Osteoblast (primary cell): ENCODE results near the gene CARD8. TPM values are rescaled to one million over a fixed set of nuclear protein-coding genes. Genes with fewer than 3 reads are reported as not detected.

Source experiments
- DNase-seq: peaks from one replicate; pipeline ENCODE4 v3.0.0; 2011; ENCODE audit warnings: low spot score, mixed read lengths; ENCODE audit not compliant: insufficient read length; ENCODE audit errors: missing footprints
- H2AFZ ChIP-seq: 2 replicates; pipeline ENCODE4 v1.6.0; 2011; ENCODE audit warnings: mild to moderate bottlenecking, low read length
- H3K27ac ChIP-seq: 2 replicates; pipeline ENCODE4 v1.5.1; 2011; ENCODE audit warnings: mild to moderate bottlenecking, low read depth, low read length, moderate library complexity
- H3K27me3 ChIP-seq: 2 replicates; pipeline ENCODE4 v1.6.0; 2012; ENCODE audit warnings: mild to moderate bottlenecking, control low read depth, inconsistent platforms, low read length, moderate library complexity; ENCODE audit not compliant: insufficient read depth
- H3K36me3 ChIP-seq: 2 replicates; pipeline ENCODE4 v1.5.1; 2011; ENCODE audit warnings: mild to moderate bottlenecking, low read length, control low read depth, moderate library complexity; ENCODE audit not compliant: insufficient read depth
- H3K4me1 ChIP-seq: 2 replicates; pipeline ENCODE4 v1.5.1; 2011; ENCODE audit warnings: mild to moderate bottlenecking, low read length, control low read depth, moderate library complexity; ENCODE audit not compliant: insufficient read depth
- H3K4me2 ChIP-seq: 2 replicates; pipeline ENCODE4 v1.6.0; 2011; ENCODE audit warnings: mild to moderate bottlenecking, low read length; ENCODE audit not compliant: insufficient read depth
- H3K4me3 ChIP-seq: fragments of 200-600 bp; sonication (generic); 3 replicates; pipeline ENCODE4 v1.5.1; 2012; ENCODE audit warnings: mild to moderate bottlenecking, low read length, inconsistent platforms; ENCODE audit not compliant: insufficient read depth
- H3K79me2 ChIP-seq: 2 replicates; pipeline ENCODE4 v1.6.0; 2012; ENCODE audit warnings: mild to moderate bottlenecking, low read length, control low read depth, inconsistent platforms; ENCODE audit not compliant: insufficient read depth
- H3K9me3 ChIP-seq: 2 replicates; pipeline ENCODE4 v1.5.1; 2011; ENCODE audit warnings: low read depth, low read length, control low read depth
- H4K20me1 ChIP-seq: 2 replicates; pipeline ENCODE4 v1.6.0; 2012; ENCODE audit warnings: mild to moderate bottlenecking, low read length, control low read depth; ENCODE audit not compliant: insufficient read depth
- total RNA-seq: library from RNA; depleted of rRNA; stranded (reverse); fragments of >200 nt; gene quantifications from 2 replicates; pipeline ENCODE4 v1.2.3, GENCODE V29; 2012
- TF ChIP-seq, protein P1 (sequence below): IDR thresholded peaks from 2 replicates; pipeline ENCODE4 v1.5.1; 2011; ENCODE audit warnings: mild to moderate bottlenecking, low read depth, low read length, moderate library complexity; ENCODE audit errors: extremely low read depth

The CARD8 gene, protein sequence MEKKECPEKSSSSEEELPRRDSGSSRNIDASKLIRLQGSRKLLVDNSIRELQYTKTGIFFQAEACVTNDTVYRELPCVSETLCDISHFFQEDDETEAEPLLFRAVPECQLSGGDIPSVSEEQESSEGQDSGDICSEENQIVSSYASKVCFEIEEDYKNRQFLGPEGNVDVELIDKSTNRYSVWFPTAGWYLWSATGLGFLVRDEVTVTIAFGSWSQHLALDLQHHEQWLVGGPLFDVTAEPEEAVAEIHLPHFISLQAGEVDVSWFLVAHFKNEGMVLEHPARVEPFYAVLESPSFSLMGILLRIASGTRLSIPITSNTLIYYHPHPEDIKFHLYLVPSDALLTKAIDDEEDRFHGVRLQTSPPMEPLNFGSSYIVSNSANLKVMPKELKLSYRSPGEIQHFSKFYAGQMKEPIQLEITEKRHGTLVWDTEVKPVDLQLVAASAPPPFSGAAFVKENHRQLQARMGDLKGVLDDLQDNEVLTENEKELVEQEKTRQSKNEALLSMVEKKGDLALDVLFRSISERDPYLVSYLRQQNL
- 17.4 and 18.0 TPM in 2 replicates for total RNA-seq

DNA sequence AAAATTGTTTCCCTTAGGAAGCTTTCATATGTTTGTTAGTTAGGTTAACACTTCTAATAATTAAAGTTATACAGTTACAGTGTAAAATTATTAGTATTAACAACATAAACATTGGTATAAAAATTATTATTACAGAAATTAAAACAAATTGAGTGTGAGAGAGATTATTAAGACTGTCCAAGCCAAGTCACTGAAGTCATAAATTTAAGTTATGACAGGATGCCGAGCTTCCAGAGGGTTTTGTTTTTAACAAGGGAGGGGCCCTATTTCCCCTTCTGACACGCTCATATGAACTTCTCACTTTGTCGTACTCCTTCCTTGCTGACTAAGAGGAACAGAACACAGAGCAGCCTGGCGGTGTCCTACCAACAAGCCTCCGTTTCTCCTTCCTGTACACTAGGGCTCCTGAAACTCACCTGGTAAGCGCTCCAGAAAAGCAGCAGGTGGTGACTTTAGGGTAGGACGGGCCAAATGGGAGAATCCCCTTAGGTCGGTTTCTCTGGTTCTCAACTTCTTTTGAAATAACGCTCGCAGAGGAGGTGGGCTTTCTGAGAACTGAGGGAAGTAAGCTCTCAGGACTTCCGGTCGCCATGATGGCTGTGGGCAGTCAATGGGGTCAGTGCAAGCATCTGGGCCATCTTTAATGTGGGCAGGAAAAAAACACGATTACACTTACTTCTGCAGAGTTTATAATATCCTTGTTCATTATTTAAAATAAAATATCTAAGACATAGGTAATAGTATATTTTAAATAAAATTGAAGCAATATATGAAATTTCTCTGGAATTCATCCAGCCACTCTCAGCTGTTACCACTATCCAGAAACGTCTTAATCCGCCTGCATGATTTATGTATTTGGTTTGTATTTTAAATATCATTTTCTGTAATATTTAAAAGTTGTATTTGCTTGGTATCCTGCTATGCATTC, at the start of gene CARD8:
Gene CARD8, minus strand, starts transcription at position 537 of the 928 bp plus-strand sequence. CDS start 14,892 bp downstream, outside the sequence.
- Histone ChIP-seq H3K36me3 (no peaks in the 10 kb centered on the region), H3K27ac (peak within 1 kb of the TSS; percentile 90), H3K4me3 (peak within 1 kb of the TSS; percentile 82), H3K27me3 (no peaks in the 10 kb centered on the region), H3K4me1 (no peaks in the 10 kb centered on the region), H3K9me3 (no peaks in the 10 kb centered on the region), H3K79me2 (peaks cover 21% of the 10 kb centered on the region), H3K4me2 (peak within 1 kb of the TSS; percentile 87), H4K20me1 (no peaks in the 10 kb centered on the region), H2AFZ (peak within 1 kb of the TSS; percentile 96)
- peak; percentile 51 for DNase-seq
- TF ChIP-seq, protein P1, sequence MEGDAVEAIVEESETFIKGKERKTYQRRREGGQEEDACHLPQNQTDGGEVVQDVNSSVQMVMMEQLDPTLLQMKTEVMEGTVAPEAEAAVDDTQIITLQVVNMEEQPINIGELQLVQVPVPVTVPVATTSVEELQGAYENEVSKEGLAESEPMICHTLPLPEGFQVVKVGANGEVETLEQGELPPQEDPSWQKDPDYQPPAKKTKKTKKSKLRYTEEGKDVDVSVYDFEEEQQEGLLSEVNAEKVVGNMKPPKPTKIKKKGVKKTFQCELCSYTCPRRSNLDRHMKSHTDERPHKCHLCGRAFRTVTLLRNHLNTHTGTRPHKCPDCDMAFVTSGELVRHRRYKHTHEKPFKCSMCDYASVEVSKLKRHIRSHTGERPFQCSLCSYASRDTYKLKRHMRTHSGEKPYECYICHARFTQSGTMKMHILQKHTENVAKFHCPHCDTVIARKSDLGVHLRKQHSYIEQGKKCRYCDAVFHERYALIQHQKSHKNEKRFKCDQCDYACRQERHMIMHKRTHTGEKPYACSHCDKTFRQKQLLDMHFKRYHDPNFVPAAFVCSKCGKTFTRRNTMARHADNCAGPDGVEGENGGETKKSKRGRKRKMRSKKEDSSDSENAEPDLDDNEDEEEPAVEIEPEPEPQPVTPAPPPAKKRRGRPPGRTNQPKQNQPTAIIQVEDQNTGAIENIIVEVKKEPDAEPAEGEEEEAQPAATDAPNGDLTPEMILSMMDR, result no peak

GRCh38 chr19:48303866-48304265, 48.2 kb upstream of the CARD8 start:
- Histone ChIP-seq H2AFZ (no peak overlapping the region), H3K9me3 (no peaks in the 10 kb centered on the region), H3K27me3 (no peaks in the 10 kb centered on the region), H3K36me3 (no peaks in the 10 kb centered on the region), H3K4me3 (no peak overlapping the region), H3K4me2 (no peak overlapping the region), H3K4me1 (no peaks in the 10 kb centered on the region), H3K27ac (no peak overlapping the region), H4K20me1 (no peaks in the 10 kb centered on the region), H3K79me2 (no peaks in the 10 kb centered on the region)
- DNase-seq, result no peak
- TF ChIP-seq, protein P1, result no peak

GRCh38 chr19:48303367-48303766, 47.7 kb upstream of the CARD8 start:
- DNase-seq, result no peak
- no peaks in the 10 kb centered on the region for H4K20me1 ChIP-seq
- H3K36me3 ChIP-seq, result no peaks in the 10 kb centered on the region
- H3K4me2 ChIP-seq, result no peak overlapping the region
- no peak overlapping the region for H2AFZ ChIP-seq
- no peaks in the 10 kb centered on the region for H3K4me1 ChIP-seq
- no peaks in the 10 kb centered on the region for H3K27me3 ChIP-seq
- no peaks in the 10 kb centered on the region for H3K79me2 ChIP-seq
- H3K9me3 ChIP-seq, result no peaks in the 10 kb centered on the region
- H3K4me3 ChIP-seq, result no peak overlapping the region
- TF ChIP-seq, protein P1, result no peak
- H3K27ac ChIP-seq, result no peak overlapping the region
